PC-3 (cell line): ENCODE data around the gene KRT40.

Experiments
- CTCF ChIP-seq: fragments of 300-600 bp; sonication (generic); conservative IDR thresholded peaks from 2 replicates; pipeline ENCODE4 v1.5.1; 2017; ENCODE audit warnings: antibody characterized with exemption, low read depth, mild to moderate bottlenecking, low read length
- EZH2phosphoT487 ChIP-seq: fragments of 300-600 bp; sonication (generic); IDR thresholded peaks from 2 replicates; pipeline ENCODE4 v1.6.1; 2018; ENCODE audit warnings: mild to moderate bottlenecking, antibody characterized with exemption, low read length, borderline replicate concordance

GRCh38 chr17:40995116-40995515 lies 11.0 kb upstream of the KRT40 start:
- TF ChIP-seq CTCF: no peak
- no peak for TF ChIP-seq EZH2phosphoT487
